ENCODE data around the gene LCN6.
"Not testable (repeated sequence)": the region's sequence is repeated elsewhere in the genome, so short reads cannot be mapped to it uniquely, and the experiment has no call there.

LCN6 gene

GRCh38 chr9:136720898-136721338 lies 27.4 kb downstream of the LCN6 start:
- in situ Hi-C loops (cut with HindIII; ENCODE audit: low pct_ligation_motif_present, low pct_unique_long_range_greater_than_20kb, low sequenced_read_pairs): no loop called here
- DNase-seq: no peak

GRCh38 chr9:136720251-136720897 lies 28.0 kb downstream of the LCN6 start:
- DNase-seq: no peak
- in situ Hi-C loops (cut with HindIII; ENCODE audit: low pct_ligation_motif_present, low pct_unique_long_range_greater_than_20kb, low sequenced_read_pairs): no loop called here

DNA sequence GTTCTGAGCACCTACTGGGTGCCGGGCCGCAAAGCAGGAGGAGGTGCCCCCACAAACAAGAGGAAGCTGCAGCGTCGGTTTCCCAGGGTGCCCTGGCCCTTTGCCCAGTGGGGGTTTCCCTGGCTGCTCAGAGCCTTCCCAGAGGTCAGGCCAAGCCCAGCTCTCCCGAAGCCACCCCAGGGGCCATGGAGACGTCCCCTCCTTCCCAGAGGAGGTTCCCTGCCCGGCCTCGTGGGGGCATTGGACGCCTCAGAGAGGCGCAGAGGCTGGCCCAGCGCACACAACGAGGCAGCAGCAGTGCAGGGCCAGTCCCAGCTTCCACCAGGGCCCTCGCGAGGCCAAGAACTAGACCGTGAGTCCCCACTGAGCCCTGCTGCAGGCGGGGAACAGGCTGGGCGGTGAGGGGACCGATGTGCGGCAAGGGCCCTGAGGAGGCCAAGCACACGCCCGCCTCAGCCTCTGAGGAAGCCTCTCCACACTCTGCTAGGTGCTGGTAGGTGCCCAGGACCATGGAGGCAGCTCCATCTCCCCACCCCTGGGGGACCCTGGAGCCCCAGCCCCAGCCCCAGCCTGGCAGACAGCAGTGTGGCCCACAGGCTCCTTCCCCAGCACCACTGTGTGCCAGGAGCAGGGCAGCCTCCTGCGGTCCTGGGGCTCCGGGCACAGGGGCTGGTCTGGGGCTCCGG lies 29.0 kb downstream of the LCN6 start:
- in situ Hi-C loops (cut with HindIII; ENCODE audit: low pct_ligation_motif_present, low pct_unique_long_range_greater_than_20kb, low sequenced_read_pairs): no loop called here
- DNase-seq: no peak

DNA sequence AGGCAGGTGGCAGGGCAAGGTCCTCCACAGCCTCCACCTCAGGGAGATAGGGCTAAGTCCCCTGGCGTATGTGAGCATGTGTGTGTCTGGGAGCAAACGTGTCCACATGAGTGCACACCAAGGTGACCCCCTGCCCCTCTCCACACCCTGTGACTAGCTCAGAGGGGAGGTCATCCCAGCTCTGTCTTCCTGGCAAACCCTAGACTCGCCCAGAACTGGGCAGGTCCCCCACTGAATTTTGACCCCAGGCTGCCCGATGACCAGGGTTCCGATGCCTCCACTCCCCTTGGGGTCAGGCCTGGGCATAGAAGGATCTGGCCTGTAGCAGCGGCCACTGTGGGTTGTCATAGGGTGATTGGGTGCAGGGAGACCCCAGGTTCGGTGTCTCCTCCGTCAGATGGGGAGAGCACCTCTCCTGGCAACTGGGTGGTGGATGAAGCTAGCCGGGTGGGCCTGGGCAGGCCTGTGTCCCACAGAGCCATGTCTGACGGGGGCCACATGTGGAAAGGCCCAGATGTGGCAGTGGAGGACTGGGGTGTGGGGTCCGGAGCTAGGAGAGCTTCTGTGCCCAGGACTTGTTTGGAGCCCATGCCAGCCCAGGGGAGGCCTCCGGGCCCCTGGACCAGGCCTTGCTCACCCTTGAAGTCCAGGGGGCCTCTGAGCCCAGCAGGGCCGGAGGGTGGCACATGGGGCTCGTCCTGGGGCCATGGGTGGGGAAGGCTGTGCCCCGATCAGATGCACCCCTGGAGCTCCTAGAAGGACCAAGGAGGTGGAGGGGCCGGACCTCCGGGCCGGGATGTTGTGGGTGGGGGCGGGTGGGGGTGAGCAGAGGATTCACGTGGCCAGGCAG lies 29.8 kb downstream of the LCN6 start:
- in situ Hi-C loops (cut with HindIII; ENCODE audit: low pct_ligation_motif_present, low pct_unique_long_range_greater_than_20kb, low sequenced_read_pairs): no loop called here
- no peak for DNase-seq

DNA sequence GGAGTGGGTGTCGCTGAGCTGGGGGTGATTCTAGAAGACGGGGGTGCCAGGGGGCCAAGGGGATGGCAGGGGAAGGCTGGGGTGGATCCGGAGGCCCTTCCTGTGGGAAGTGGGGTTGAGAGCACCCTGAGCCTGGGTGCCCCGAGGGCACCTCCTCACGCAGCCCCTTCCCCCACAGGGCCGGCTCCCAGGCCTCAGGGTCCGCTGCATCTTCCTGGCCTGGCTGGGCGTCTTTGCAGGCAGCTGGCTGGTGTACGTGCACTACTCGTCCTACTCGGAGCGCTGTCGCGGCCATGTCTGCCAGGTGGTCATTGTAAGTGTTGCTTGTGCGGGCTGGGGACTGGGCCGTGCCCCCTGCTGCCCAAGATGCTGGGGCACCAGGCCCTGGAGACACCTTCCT lies 30.9 kb downstream of the LCN6 start:
- DNase-seq: no peak
- in situ Hi-C loops (cut with HindIII; ENCODE audit: low pct_ligation_motif_present, low pct_unique_long_range_greater_than_20kb, low sequenced_read_pairs): no loop called here

- DNase-seq: no peak
- in situ Hi-C loops (cut with HindIII; ENCODE audit: low pct_ligation_motif_present, low pct_unique_long_range_greater_than_20kb, low sequenced_read_pairs): no loop called here
Measured at GRCh38 chr9:136714893-136715274, 33.4 kb downstream of the LCN6 start.

- in situ Hi-C loops (cut with HindIII; ENCODE audit: low pct_ligation_motif_present, low pct_unique_long_range_greater_than_20kb, low sequenced_read_pairs): no loop called here
- DNase-seq: no peak
Measured at GRCh38 chr9:136714096-136714892, 34.0 kb downstream of the LCN6 start.

GRCh38 chr9:136713550-136713949 lies 34.8 kb downstream of the LCN6 start:
- no peak for DNase-seq
- in situ Hi-C loops (cut with HindIII; ENCODE audit: low pct_ligation_motif_present, low pct_unique_long_range_greater_than_20kb, low sequenced_read_pairs): no loop called here

DNA sequence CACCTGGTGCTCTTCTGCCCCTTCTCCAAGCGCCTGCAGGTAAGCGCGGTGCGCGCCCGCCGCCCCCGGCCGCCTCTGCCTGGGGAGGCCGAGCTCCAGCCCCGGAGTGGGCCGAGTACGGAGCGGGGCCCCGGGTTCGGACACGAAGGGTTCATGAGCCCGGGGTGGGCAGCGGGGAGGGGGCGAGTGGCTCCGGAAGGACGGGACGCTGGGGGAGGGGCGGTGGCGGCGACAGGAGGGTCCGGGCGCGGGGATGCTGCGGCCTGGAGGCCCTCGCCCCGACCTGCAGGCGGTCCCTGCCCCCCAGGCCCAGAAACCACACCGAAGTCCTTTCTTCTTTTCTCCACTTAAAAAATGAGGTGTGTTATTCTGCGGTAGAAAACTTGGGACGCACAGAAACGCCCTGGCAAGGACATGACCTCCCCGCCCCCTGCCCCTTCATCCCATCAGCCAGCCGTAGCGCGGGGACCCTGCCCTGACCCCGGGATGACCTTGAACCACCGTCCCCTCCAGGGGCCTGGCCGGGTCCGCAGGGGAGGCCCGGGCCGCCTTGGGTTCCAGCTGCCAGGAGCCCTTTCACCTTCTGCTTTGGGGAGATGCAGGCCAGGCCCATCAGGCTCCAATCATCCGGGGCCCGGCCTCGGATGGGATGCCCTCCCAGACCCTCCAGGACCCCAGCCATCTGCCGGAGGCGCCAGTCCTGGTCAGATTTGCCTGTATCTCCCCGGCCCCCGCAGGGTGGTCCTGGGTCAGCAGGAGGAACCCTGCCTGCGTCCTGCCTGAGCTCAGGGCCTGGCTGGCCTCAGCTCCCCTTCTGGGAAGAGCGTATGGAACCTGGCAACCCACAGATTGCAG lies 35.4 kb downstream of the LCN6 start:
- DNase-seq: no peak
- in situ Hi-C loops (cut with HindIII; ENCODE audit: low pct_ligation_motif_present, low pct_unique_long_range_greater_than_20kb, low sequenced_read_pairs): no loop called here

DNA sequence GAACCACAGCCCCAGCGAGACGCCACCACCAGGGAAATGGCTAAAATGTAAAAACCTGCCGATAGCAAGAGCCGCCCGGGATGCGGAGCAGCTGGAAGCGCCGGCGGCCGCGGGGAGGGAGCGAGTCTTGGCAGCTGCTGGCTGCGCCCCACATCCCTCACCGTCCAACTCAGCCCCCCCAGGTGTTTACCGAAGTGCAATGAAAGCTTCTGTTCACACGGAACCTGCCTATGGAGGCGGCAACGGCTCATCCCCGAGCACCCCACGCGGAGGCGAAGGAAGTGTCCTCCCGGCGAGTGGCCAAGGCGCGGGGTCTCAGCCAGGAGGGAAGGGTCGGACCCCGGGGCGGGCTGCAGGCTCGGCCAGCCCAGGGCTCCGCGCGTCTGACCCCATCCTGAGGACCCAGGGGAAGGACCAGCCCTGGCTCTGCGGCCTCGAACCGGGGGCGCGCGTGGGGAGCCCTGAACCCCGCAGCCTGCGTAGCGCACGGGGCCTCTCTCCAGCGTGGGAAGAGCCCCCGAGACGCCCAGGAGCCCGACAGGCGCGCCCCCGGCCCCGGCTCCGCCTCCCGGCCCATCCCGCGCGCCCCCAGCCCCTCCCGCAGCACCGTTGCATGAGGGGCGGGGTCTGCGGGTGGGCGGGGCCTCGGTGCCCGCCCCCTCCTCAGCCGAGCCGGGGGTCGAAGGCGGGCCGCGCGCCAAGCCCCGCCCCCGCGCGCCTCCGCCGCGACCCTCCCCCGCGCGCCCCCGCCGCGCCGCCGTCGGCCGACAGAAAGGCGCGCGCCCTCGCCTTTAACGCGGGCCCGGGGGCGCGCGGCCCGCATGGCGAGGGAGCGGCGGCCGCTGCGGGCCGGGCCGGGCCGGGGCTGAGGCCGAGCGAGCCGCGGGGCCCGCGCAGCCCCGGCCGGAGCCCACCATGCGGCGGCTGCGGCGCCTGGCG lies 36.3 kb downstream of the LCN6 start, which contains the start of gene DIPK1B:
DIPK1B (plus strand) TSS at position 822 of the 939 bp plus-strand sequence; CDS start at position 916, 94 bp downstream.
- no peak for DNase-seq
- in situ Hi-C loops (cut with HindIII; ENCODE audit: low pct_ligation_motif_present, low pct_unique_long_range_greater_than_20kb, low sequenced_read_pairs): no loop called here

- DNase-seq: peak; percentile 33
- in situ Hi-C loops (cut with HindIII; ENCODE audit: low pct_ligation_motif_present, low pct_unique_long_range_greater_than_20kb, low sequenced_read_pairs): not testable (repeated sequence)
Measured at GRCh38 chr9:136711219-136711648, 37.1 kb downstream of the LCN6 start.

DNA sequence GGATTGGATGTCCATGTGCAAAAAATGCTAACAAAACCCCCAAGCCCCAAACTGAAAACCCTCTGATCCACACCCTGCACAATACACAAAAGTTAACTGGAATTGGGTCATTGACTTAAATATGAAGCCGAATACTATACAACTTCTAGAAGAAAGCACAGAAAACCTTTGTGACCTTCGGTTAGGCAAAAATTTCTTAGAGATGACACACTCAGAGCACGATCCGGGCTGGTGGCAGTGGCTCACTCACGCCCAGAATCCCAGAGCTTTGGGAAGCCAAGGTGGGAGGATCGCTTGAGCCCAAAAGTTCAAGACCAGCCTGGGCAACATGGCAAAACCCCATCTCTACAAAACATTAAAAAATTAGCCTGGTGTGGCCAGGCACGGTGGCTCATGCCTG lies 37.8 kb downstream of the LCN6 start:
- peak; percentile 31 for DNase-seq
- in situ Hi-C loops (cut with HindIII; ENCODE audit: low pct_ligation_motif_present, low pct_unique_long_range_greater_than_20kb, low sequenced_read_pairs): no loop called here

GRCh38 chr9:136709454-136710109 lies 38.7 kb downstream of the LCN6 start:
- in situ Hi-C loops (cut with HindIII; ENCODE audit: low pct_ligation_motif_present, low pct_unique_long_range_greater_than_20kb, low sequenced_read_pairs): no loop called here

GRCh38 chr9:136707849-136708517 lies 40.3 kb downstream of the LCN6 start:
- no peak for DNase-seq
- in situ Hi-C loops (cut with HindIII; ENCODE audit: low pct_ligation_motif_present, low pct_unique_long_range_greater_than_20kb, low sequenced_read_pairs): no loop called here

More at GRCh38 chr9:136709454-136710109, 38.7 kb downstream of the LCN6 start:
- DNase-seq: no peak

DNA sequence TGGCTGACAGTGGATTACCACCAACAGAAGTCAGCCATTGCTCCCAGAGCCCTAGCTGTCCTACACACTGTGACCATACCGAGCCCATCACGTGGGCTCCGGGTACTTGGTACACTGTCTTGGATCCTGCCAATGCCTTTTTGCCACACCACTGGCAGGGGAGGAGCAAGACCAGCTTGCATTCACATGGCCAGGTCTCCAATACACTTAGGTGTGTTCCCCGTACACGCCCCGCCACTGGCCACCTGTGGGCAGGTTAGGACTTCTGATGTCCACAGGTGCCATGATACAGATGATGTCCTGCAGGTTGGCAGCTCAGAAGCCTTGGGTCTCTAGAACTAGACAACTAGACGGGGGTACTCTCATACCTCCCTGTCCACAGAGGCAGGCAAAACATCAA lies 41.3 kb downstream of the LCN6 start:
- in situ Hi-C loops (cut with HindIII; ENCODE audit: low pct_ligation_motif_present, low pct_unique_long_range_greater_than_20kb, low sequenced_read_pairs): no loop called here

GRCh38 chr9:136705564-136705963 lies 42.8 kb downstream of the LCN6 start:
- no peak for DNase-seq
- in situ Hi-C loops (cut with HindIII; ENCODE audit: low pct_ligation_motif_present, low pct_unique_long_range_greater_than_20kb, low sequenced_read_pairs): no loop called here

More for the DNA sequence above, 41.3 kb downstream of the LCN6 start:
- DNase-seq: no peak

Measured in ACHN (cell line).